CD4-positive, alpha-beta T cell treated with Interleukin-4 for 4 hours (primary cell): ENCODE data around the gene CDK3.
"Not testable (repeated sequence)": the region's sequence is repeated elsewhere in the genome, so short reads cannot be mapped to it uniquely, and the experiment has no call there.

Experiments
- DNase-seq: peaks from one replicate; pipeline ENCODE4 v3.0.0-alpha.2; 2020

CDK3 gene

DNA sequence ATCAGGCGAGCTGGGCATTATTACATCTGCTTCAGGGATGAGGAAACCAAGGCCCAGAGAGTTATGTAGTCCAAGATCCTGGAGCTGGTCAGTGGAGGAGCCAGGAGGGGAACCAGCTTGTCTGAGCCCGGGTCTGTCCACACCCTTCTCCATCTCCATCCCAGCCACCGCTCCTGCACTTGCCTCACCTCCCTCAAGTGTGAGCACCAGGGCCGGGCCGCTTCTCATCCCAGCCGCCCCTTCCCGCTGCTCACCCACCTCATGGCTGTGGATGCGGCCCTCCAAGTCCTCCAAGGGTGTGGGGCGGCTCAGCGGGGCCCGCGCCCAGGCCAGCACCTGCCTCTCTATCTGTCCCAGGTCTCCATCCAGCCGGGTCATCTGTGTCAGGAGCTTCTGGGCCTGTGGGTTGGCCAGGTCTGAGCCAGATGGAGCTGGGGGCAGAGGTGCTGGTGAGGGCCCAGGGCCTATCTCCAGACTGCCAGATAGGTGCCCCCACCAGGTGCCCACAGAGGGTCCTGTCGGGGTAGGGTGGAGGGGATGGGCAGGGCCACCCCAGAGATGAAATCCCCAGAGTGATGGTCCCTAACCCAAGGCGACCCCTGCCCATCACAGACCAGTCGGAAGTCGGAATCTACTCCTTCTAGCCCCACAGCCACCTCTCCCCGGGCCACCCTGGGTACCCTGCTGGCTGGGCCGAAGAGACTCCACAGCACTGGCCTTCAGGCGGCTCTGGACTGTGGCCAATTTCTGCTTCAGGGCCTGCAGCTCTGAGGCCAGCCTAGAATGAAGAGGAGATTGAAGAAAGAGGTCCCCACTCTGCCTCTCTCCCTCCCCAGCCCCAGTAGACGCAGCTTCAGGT is 17.1 kb downstream of the CDK3 start:
- no peak for DNase-seq

DNA sequence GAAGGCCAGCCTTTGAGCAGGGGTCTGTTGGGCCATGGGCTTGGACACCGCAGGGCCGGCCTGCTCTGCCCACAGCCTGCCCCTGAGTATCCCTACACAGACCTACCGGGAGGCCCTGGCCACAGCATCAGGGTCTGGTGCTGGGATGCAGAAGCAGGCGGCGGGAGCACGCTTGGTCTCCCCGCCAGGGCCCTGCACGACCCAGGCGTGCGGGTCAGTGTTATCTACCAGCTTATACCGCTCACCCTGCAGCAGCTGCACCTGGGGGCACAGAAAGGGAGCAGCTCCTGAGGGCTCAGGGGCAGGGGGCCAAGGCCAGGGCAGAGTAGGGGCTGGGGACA is 17.7 kb downstream of the CDK3 start:
- DNase-seq: no peak

DNA sequence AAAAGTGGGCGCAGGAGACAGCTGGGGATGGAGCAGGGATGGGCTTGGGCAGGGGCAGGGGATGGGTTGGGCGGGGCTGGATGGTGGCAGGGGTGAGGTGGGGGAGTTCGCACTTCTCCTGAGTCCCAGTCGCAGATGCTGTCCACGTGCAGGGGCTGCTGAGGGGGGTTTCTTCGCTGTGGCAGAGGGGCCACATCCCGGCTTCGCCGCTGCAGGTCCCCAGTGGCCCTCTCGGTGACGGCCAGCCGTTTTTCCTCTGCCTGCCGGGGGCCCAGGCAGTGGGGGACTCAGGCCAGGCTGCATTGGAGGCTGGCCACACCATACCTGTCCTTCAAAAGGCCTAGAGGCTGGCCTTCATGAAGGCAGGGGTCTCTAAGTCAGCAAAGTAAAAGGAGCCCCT is 18.1 kb downstream of the CDK3 start:
- no peak for DNase-seq

DNA sequence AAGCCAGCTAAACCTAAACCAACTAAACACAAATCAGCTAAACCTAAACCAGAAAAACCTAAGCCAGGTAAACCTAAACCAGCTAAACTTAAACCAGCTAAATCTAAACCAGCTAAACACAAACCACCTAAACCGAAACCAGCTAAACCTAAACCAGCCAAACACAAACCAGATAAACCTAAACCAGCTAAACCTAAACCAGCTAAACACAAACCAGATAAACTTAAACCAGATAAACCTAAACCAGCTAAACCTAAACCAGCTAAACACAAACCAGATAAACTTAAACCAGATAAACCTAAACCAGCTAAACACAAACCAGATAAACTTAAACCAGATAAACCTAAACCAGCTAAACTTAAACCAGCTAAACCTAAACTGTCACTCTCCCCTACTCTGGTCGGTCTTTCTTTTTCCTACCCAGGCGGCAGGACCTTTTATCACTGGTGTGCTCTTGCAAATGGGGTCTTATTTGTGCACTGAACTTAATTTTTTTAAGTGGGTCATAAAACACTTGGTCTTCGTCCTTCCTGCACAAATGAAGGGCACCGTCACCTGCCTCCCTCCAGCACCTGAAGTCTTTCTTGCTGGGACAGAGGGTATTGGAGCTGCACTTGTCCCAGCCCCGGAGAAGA is 19.3 kb downstream of the CDK3 start:
- no peak for DNase-seq

DNA sequence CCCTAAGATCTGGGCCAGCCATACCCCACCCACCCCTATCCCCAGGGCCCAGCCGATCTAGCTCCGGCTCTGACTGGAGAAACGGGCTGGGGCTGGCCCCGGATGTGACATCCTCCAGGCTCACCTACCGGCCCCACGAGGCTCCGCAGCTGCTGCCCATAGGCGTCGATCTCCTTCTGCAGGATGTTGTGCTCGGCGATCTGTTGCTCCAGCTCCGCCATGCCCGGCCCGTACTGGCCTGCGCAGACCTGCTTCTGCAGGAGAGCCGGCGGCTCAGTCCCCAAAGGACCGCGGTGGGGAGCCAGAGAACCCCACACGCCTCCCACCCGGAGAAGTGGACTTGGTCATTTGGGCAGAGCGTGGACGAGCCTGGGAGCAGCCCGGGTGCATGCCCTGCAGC is 21.6 kb downstream of the CDK3 start:
- no peak for DNase-seq

DNA sequence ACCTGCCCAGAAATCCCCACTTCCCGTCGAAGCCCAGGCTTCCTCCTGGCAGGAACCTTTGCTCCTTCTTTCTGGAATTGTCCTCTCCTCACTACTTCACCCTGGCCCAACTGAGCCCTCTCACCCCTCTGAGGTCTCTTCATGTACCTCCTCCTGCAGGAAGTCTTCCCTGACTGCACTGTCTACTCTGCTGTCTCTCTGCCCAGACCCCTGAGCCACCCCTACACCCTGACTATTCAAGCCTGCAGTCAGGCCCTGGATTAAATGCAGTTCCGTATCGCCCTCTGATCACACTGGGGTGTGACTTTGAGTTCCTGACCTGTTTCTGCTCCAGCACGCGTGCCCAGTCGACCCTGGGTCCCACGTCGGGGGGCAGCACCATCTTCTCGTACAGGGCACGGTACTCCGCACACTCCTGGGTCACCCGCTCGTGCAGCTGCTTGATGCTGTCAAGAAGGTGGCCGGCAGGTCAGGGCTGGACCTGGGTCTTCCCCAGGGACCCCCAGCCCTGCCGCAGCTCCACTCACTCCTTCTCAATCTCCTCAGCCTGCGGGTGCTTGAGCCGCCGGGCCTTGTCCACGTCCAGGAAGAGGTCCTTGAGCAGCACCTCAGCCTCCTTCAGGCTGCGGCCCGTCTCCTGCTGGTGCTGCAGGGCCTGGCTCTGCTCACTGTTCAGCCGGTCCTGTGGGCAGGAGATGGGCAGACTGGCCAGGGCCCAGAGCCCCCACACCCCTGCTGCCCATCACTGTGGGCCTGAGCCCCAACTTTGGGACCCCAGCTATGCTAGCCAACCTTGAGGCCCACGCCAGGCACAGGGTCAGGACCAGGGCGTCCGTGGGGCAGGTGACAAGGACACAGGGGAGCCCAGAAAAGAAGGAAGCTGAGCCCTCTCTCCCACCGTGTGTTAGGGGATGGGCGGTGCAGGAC is 22.6 kb downstream of the CDK3 start:
- DNase-seq: no peak

DNA sequence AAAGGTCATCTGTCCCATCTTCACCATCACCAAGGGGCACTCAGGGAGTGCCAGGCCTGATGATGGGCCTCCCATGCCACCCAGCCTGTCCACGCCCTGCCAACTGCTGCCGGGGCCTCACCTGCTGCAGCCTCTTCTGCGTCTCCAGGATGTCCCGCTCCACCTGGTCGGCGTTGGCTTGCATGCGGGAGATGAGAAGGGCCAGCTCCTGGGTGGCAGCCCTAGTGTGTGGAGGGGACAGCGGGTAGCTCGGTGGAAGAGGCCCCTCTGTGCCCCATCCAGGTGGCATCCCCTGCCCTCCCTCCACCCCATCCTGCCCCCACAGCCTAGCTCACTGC is 23.2 kb downstream of the CDK3 start:
- DNase-seq: no peak

DNA sequence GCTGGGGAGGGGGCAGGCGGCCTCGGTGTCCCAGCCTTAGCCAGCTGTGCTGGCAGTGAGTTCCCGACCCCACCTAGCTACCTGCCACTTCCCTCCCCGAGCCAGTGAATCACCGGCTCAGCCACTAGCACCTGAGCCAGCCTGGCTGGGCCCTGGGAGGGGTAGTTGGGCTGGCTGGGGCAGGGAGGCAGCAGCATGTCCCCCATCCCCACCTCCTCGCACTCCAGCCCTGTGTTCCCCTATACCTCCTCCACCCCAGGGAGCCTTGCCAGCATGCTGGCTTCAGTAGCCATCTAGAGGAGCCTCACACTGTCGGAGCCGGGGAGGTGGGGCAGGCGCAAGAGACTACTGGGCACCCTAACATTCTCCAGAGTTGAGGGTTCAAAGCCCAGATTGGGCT is 23.7 kb downstream of the CDK3 start:
- no peak for DNase-seq

DNA sequence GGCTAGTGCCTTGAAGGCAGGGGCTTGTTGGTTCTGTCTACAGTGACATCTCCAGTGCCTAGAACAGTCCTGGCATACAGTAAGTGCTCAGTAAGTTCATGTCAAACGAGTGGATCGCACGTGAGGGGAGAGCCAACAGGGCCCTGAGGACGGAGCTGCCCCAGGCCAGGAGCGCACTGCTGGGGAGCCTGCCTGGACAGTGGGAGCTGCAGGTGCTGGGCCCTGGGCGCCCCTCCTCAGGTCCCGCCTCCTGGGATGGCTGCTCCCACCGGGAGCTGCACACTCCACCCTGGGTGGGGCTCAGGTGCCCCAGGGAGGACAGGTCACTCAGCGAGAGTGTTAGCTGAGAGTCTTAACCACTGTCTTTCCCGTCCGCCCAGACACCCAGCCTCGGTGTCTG is 24.6 kb downstream of the CDK3 start:
- no peak for DNase-seq

DNA sequence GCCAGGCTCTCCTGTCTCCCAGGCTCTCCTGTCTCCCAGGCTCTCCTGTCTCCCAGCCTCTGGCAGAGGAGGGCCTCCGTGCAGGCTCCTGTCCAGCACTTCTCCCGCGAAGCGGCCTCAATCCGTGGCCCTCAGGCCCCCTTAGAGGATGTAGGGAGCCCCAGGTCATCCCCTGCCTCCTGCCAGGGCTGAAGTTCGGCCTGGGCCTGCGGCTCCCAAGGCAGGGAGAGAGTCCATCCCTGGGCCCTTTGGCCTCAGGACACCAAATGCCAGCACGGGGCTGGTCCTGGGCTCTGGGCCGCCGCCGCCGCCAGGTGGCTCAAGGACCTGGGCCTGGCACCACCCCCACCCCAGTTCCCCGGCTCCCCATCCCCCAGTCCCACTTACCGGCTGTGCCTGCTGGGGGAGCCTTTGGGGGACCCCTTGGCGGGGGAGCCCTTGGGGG is 26.1 kb downstream of the CDK3 start:
- DNase-seq: no peak

DNA sequence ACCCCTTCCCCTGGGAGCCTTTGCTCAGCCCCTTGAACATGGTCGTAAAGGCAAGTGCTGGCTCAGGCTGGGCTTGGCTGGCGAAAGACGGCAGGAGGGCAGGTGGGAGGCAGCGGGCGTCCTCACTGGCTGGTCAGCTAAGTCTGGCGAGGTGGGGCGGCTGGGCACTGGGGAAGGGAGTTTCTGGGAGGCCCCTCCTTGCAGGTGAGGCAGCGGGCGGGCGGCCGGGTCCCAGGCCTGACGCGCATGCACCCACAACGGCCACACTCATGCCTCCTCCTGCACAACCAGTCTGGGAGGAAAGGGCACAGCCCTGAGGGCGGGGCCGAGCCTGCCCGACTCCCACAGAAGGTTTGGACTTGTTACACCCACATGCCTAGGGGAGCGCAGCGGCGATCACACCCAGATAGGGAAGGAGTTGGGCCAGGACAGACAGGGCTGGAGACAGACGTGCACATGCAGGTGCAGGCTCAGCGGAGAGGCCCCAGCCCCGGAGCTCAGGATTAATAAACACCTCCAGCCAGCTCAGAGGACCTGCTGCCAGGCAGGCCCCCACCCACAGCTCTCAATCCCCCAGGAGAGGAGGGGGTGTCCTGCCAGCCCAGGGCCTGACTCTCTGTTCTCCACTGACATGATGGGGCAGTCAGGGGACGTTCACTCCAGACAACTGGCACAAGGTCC is 26.6 kb downstream of the CDK3 start, which contains the start of gene EVPL:
EVPL (minus strand) TSS at position 148 of the 681 bp plus-strand sequence; CDS start at position 40, 108 bp downstream.
- DNase-seq: no peak

DNA sequence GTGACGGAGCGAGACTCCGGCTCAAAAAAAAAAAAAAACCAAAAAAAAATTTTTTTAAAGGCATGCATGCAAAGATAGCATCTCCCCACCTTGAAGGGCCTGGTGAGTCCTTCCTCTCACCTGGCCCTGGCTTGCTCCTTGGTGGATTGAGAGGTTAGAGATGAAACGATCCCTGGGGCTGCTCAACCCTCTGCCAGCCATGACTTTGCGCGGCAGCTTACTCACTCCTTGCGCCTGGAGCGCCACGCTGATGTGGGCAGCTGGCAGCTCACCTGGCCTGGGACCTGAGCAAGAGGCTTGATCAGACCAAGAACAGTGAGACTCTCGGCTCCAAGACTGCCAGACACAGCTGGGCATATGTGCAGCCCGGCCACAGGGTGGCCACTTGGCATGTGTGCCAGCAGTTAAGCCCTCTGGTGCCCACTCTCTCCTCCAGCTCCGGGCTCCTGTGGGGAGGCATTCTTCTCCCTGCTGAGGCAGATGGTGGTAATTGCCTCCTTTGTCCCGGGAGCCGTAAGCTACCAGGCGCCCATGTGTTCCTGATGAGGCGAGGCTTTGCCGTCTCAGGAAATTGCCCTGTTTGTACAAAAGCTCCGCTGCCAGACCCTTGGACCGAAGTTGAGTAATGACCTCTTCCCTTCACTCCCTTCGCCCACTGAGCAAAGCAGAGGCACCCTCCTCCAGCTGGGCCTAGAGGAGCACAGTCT is 31.6 kb downstream of the CDK3 start:
- no peak for DNase-seq

DNA sequence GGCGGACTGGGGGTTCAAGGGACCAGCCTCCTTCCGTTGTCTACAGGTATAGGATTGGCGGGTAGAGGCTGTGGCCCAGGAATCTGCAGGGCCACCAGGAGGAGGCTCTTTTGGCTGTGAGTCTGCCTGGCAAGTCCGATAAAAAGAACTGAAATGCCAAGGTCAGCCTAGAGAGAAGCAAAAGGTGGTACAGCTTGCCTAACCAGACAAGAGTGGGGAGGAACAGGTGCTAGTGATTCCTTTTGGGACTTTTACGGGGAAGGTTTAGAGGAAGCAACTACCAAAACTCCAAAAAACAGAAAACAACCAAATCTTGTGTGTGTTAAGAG is 32.1 kb downstream of the CDK3 start:
- no peak for DNase-seq

DNA sequence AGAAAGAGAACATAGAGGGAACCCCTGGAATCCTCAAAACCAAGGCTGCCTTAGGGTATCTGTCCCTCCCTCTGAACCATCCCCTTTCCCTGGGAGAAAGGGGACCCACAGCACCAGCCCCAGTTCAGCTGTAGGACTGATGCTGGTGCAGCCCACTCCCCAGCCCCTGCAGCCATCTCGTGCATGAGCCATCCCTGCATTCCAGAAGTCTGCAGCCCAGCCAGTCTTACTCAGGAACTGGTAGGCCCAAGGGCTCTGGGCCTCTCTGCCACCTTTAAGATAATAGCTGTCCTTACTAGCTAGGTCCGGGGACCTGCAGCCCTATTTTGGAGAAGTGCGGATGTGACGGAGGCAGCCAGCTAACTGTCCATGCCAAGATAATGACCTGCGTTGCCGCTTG is 32.5 kb downstream of the CDK3 start:
- DNase-seq: no peak

DNA sequence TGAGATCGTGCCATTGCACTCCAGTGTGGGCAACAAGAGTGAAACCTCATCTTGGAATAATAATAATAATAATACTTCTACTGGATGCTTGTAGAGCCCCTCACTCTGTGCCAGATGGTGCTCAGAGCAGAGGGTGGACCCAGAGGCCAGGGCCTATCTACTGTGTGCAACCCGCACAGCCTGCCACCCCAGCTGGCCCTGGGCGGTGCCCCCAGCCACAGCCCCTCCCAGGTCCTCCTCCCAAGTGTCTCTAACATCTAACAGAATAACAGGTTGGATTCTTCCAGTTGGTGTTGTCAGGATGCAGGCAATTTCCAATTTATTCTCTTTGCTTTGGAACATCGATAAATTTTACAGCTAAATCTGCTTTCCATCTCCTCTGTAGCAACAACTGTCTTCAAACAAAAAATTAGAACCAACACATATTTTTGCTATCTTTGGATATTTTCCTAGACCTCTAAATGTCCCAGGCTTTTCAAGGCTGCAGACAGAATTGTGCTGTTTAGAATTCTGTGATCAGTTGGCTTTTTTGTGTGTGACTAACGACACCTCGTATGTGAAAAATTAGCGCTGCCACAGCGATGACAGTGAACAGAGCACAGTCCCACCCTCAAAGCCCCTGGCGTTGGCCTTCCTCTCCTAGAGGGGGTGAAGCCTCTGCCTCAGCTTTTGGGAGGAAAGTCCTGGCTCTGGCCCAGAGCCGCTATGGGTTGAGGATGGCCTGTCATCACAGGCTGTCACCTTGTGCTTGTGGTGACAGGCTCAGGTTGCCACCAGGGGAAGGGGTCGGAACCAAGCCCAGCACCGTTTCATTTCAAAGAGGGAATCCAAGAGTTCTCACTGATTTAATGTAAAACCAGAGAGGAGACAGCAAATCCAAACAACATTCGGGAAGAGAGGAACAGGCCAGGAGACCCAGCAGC is 34.0 kb downstream of the CDK3 start:
- DNase-seq: no peak

DNA sequence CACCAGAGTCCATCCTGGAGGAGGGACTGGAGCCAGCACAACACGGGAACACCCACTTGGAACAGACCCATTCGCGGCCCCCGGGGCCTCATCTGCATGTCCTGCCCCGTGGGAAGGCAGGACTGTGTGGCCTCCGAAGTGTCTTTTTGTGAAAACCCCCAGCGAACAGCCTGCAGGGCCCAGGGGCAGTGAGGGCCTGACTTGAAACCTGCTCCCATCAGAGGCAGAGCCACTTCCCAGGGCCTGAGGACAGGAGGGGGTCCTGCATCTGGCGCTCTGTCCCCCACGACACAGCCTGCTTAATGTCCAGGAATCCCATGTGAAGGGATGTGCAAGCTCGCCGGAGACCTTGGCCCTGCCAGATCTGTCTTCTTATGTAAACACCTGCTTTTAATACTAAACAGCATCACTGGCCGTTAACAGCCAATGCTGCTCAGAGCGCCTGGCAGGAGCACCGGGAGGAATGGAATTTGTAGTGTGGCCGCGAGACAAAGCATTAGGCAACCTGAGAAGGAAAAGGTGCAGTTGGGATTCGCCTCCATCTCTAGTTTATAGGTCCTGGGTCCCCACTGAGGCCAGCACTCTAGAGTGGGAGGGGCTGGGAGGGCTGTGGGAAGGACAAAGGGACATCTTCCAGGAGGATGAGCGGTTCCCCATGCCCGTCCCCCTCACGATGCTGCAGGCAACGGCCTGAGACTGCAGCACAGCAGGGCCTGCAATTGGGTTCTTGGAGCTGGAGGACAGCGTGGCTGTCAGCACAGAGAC is 36.0 kb downstream of the CDK3 start:
- DNase-seq: no peak

DNA sequence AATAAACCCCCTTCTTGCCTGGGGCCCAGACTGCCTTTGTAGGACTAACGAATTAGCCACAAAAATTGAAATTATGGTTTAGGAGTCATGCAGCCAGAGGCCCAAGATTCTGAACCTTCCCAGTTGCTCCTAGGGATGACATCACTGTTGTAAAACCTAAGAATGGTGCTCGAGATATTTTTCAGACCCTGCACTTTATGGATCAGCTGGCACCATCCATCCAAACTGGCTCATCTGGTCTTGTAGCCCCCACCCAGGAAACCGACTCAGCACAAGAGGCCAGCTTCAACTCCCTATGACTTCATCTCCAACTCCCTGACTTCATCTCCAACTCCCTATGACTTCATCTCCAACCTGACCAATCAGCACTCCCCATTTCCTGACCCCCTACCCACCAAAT is 37.4 kb downstream of the CDK3 start:
- no peak for DNase-seq

DNA sequence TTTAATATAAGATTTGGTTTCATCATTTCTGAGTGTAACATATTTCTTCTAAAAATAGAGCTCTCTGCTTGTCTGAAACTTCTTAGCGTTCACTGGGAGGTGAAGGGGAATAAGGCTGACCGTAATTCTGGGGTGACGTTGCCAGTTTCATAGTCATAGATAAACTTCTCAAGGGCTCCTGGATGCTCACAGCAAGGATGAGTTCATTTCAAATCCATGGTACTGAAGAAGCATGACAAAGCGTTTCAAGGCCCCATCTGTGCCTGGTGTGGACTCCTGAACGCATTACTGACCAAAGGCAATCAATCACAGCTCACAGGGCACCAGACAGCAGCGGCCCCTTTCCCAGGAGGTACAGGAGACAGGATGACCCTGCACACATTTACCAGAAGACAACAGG is 38.5 kb downstream of the CDK3 start:
- DNase-seq: no peak

DNA sequence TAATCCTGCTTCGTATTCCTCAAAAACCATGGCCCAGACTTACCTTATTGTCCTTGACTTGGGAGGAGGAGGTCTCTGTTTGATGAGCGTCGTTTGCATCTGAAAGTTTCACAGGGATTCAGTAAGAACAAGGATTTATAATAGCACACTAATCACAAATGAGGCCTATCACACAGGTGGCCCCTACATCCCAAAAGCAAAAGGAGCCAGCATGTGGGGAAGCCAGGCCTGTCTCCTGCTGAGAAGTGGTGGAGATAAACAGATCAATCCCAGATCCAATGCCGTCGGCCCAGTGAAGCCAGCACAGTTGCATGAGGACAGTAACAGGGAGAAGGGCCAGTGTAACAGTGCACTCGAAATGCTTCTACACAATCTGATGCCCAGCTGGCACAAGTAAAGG is 39.7 kb downstream of the CDK3 start:
- DNase-seq: no peak

DNA sequence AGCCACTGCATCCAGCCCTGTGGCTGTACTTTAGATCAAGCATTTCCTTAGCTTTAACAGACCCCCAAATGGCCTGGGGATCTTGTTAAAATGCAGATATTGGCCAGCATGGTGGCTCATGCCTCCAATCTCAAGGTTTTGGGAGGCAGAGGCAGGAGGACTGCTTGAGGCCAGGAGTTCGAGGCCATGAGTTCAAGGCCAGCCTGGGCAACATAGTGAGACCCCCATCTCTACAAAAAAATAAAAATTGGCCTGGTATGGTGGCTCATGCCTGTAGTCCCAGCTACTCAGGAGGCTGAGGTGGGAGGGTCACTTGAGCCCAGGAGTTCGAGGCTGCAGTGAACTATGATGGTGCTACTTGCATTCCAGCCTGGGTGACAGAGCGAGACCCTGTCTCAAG is 42.2 kb downstream of the CDK3 start:
- not testable (repeated sequence) for DNase-seq
